ENCODE data around the gene EYA2. TPM values are rescaled to one million over a fixed set of nuclear protein-coding genes. Genes with fewer than 3 reads are reported as not detected.

Gene EYA2
- polyA plus RNA-seq, 3 donors, result 0.04 to 0.16 TPM; not detected in 1

DNA sequence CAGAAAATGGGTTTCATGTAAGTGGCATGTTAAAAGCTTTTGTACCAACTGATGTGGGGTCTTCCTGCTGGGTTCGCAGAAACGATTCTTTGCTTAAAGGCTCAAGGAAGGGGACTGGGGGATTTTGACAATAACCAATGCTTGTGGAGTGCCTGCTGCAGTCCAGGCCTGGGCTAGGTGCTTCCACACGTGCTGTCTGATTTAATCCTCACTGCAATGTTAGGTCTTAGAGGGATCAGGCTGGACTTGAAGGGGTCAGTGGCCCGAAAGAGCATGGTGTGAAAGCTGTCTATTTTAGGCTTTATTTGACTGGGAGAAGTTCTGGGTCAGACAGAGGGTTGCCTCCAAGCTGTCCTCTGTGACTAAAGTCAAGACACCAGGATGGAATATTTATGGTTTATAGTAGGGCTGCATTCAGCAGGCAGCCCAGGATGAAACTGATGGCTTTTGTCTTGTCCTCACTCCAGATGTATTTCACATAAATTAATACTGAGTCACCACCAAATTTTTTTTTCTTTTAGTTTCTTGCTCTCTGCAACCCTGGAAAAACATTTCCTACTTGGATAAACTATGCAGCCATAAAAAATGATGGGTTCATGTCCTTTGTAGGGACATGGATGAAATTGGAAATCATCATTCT lies 242.7 kb downstream of the EYA2 start:
- H3K36me3 Mint-ChIP-seq, result peaks cover 4 to 6% of the 10 kb centered on the region in 2 donors
- H3K9me3 ChIP-seq (replicated peaks in 1 of 2; ENCODE audit: control insufficient read depth in 1 of 2, insufficient read depth in 1 of 2, low read length in 2 of 2), result peaks cover 0 to 4% of the 10 kb centered on the region in 2 donors
- peaks cover 12 to 16% of the 10 kb centered on the region in 2 donors for H3K4me1 ChIP-seq (ENCODE audit: control insufficient read depth in 1 of 2, insufficient read depth in 2 of 2, low read length in 2 of 2)
- intact Hi-C loops (cut with micrococcal nuclease), result no loop called here
- no peak for TF ChIP-seq CTCF (IDR thresholded peaks at IDR 0.05)
- H3K79me2 ChIP-seq (ENCODE audit: insufficient read depth, low read length), result no peaks in the 10 kb centered on the region
- no peak overlapping the region for H3K4me3 ChIP-seq (replicated peaks in 1 of 3; ENCODE audit: low read depth in 2 of 3, low read length in 3 of 3)
- no peak overlapping the region for H3K9ac ChIP-seq (ENCODE audit: insufficient read depth, low read length, poor library complexity, severe bottlenecking)
- H3K4me2 ChIP-seq (replicated peaks; ENCODE audit: extremely low read depth, low read length, poor library complexity, severe bottlenecking), result no peak overlapping the region
- H3K27ac ChIP-seq (ENCODE audit: low read depth in 1 of 2, low read length in 2 of 2), result no peak overlapping the region
- no peaks in the 10 kb centered on the region for H3K27me3 ChIP-seq (ENCODE audit: control insufficient read depth in 2 of 2, insufficient read depth in 2 of 2, low read length in 2 of 2)
- H3K27me3 Mint-ChIP-seq (ENCODE audit: low read depth in 3 of 3), result peaks cover 3 to 10% (median 6%) of the 10 kb centered on the region in 3 donors
- H3K4me3 Mint-ChIP-seq, result no peak overlapping the region
- H3K36me3 ChIP-seq (replicated peaks in 1 of 2; ENCODE audit: control insufficient read depth in 1 of 2, insufficient read depth in 2 of 2, low read length in 2 of 2), result no peaks in the 10 kb centered on the region
- H2AFZ ChIP-seq (ENCODE audit: insufficient read depth, low read depth, low read length, poor library complexity, severe bottlenecking), result no peak overlapping the region
- no peaks in the 10 kb centered on the region for H4K20me1 ChIP-seq (ENCODE audit: insufficient read depth, low read length)
- 84% methylated on average over 4 of the region's 4 CpGs for WGBS (ENCODE audit: insufficient coverage)
- no peak for DNase-seq
- H3K27ac Mint-ChIP-seq, result no peak overlapping the region
- H3K4me1 Mint-ChIP-seq, result peaks cover 18% of the 10 kb centered on the region
- H3K9me3 Mint-ChIP-seq, result peaks cover 3 to 12% (median 6%) of the 10 kb centered on the region in 7 donors

DNA sequence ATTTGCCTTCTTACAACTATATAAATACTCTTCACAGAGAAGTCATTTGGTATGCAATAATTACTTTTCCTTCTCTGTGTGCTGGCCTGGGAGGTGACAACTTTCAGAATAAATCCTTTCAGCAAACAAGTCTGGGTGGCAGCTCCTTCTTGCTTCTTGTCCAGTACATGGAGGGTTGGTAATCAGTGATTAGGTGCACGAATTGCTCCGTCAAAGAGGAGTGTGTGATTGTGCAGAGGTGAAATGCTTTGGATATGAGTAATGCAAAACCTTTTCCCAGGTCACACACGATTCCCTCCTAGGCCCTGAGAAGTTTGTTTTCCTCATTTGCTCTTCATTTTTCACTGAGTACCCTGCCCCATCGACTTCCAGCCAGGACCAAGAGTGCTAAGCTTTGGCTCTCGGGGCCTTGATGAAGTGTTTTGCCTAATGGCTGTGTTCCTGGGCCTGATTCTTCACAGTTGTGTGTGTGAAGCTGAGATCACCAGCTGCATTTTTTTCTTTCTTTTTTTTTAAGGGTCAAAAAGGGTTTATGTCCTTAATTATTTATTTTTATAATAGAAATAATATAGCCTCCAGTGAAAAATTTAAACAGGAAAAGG lies 245.4 kb downstream of the EYA2 start:
- Histone ChIP-seq H3K9ac (ENCODE audit: insufficient read depth, low read length, poor library complexity, severe bottlenecking) (no peak overlapping the region), H4K20me1 (ENCODE audit: insufficient read depth, low read length) (no peaks in the 10 kb centered on the region), H3K27ac (ENCODE audit: low read depth in 1 of 2, low read length in 2 of 2) (no peak overlapping the region), H3K4me1 (ENCODE audit: control insufficient read depth in 1 of 2, insufficient read depth in 2 of 2, low read length in 2 of 2) (peaks cover 30 to 34% of the 10 kb centered on the region in 2 donors), H2AFZ (ENCODE audit: insufficient read depth, low read depth, low read length, poor library complexity, severe bottlenecking) (no peak overlapping the region), H3K4me3 (replicated peaks in 1 of 3; ENCODE audit: low read depth in 2 of 3, low read length in 3 of 3) (no peak overlapping the region), H3K36me3 (replicated peaks in 1 of 2; ENCODE audit: control insufficient read depth in 1 of 2, insufficient read depth in 2 of 2, low read length in 2 of 2) (no peaks in the 10 kb centered on the region), H3K4me2 (replicated peaks; ENCODE audit: extremely low read depth, low read length, poor library complexity, severe bottlenecking) (no peak overlapping the region), H3K79me2 (ENCODE audit: insufficient read depth, low read length) (no peaks in the 10 kb centered on the region), H3K27me3 (ENCODE audit: control insufficient read depth in 2 of 2, insufficient read depth in 2 of 2, low read length in 2 of 2) (no peaks in the 10 kb centered on the region), H3K9me3 (replicated peaks in 1 of 2; ENCODE audit: control insufficient read depth in 1 of 2, insufficient read depth in 1 of 2, low read length in 2 of 2) (peaks cover 0 to 4% of the 10 kb centered on the region in 2 donors)
- Mint-ChIP-seq H3K27ac (no peak overlapping the region), H3K36me3 (peaks cover 5 to 7% of the 10 kb centered on the region in 2 donors), H3K9me3 (peaks cover 3 to 12% (median 6%) of the 10 kb centered on the region in 7 donors), H3K4me1 (peaks cover 37% of the 10 kb centered on the region), H3K4me3 (no peak overlapping the region), H3K27me3 (ENCODE audit: low read depth in 3 of 3) (peaks cover 2 to 8% (median 7%) of the 10 kb centered on the region in 3 donors)
- WGBS (ENCODE audit: insufficient coverage), result 86% methylated on average over 1 of the region's 5 CpGs
- DNase-seq, result no peak
- TF ChIP-seq CTCF (IDR thresholded peaks at IDR 0.05), result no peak
- intact Hi-C loops (cut with micrococcal nuclease), result no loop called here

Measured in CD14-positive monocyte (primary cell).